ENCODE results near the gene OSBPL2.
A peak's percentile ranks its signal among the peaks of the same experiment; 100 is the strongest.

Gene OSBPL2

DNA sequence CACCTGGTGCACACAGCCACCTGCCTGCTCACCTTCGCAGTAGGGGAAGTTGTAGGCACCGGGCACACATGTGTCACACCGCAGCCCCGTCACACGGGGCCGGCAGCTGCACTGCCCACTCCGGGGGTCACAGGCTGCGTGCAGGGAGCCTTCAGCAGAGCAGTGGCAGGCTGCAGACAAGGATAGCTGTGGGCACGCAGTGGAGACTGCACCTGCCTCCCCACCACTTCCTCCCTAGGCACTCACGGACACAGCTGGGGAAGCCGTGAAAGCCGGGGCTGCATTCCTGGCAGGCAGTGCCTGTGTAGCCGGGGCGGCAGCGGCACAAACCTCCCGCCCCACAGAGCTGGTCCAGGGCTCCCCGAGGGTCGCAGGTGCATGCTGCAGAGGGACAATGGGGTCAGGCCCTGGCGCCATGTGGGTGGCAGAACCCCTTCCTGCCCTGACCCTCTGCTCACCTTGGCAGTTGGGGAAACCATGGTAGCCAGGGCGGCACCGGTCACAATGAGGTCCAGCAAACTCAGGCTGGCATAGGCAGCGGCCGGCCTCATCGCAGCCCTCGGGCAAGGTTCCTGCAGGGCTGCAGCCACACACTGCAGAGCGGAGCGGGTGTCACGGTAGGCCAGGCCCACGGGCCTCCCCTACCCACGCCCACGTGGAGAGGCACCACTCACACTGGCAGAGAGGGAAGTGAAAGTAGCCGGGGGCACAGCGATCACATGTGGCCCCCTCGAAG lies 99.4 kb downstream of the OSBPL2 start:
- no peak for DNase-seq (ENCODE audit: low spot score)
- ChIA-PET POLR2A (ENCODE audit: low non-redundant PET) (no interaction called here), CTCF (no interaction called here)
- TF ChIP-seq, protein P1, sequence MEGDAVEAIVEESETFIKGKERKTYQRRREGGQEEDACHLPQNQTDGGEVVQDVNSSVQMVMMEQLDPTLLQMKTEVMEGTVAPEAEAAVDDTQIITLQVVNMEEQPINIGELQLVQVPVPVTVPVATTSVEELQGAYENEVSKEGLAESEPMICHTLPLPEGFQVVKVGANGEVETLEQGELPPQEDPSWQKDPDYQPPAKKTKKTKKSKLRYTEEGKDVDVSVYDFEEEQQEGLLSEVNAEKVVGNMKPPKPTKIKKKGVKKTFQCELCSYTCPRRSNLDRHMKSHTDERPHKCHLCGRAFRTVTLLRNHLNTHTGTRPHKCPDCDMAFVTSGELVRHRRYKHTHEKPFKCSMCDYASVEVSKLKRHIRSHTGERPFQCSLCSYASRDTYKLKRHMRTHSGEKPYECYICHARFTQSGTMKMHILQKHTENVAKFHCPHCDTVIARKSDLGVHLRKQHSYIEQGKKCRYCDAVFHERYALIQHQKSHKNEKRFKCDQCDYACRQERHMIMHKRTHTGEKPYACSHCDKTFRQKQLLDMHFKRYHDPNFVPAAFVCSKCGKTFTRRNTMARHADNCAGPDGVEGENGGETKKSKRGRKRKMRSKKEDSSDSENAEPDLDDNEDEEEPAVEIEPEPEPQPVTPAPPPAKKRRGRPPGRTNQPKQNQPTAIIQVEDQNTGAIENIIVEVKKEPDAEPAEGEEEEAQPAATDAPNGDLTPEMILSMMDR (conservative IDR thresholded peaks at IDR 0.05; ENCODE audit: low read depth) = no peak
- H3K27ac ChIP-seq = peak overlapping the region; percentile 50

DNA sequence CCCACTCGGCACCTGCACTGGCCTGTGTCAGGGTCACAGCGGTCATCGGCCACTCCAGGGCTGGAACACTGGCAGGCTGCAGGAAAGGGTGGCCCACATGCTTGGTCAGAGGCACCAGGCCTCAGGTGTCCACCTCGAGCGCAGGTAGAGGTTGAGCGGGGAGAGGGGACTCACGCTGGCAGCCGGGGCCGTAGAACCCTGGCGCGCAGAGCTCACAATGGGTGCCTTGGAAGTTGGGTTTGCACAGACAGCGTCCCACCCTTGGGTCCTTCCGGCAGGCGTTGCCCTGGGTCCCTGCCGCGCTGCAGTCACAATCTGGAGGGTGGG lies 99.9 kb downstream of the OSBPL2 start:
- DNase-seq (ENCODE audit: low spot score) = no peak
- H3K27ac ChIP-seq = peak overlapping the region; percentile 50
- ChIA-PET POLR2A (ENCODE audit: low non-redundant PET) (no interaction called here), CTCF (no interaction called here)
- TF ChIP-seq, protein P1 (conservative IDR thresholded peaks at IDR 0.05; ENCODE audit: low read depth) = no peak

DNA sequence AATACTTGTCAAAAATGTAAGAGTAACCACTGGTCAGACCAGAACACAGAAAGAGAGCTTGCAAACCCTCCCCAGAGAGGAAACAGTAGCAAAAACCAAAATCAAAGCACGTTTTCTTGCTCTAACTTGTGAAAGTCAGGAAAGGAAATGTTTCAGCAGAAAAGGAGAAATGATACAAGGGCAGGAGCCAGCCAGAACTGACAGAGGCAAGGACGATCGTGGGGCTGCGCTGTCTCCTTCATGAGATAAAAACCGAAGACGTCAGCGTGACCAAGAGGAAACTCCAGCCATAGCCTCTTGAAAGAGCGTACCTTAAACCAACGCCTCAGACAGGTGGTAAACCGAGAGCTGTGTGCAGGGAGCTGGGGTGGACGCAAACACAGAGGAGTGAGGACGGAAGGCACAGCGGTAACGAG lies 101.3 kb downstream of the OSBPL2 start:
- ChIA-PET CTCF (interaction anchor here (0.6 to 1.0 kb wide), 5 partner anchors 9 to 399 kb away, joined by 3 to 4 read pairs (median 3); no protein-coding TSS in a partner anchor), POLR2A (ENCODE audit: low non-redundant PET) (interaction anchor here (0.7 kb wide), 1 partner anchor 43 kb away, joined by 6 read pairs; no protein-coding TSS in a partner anchor)

DNA sequence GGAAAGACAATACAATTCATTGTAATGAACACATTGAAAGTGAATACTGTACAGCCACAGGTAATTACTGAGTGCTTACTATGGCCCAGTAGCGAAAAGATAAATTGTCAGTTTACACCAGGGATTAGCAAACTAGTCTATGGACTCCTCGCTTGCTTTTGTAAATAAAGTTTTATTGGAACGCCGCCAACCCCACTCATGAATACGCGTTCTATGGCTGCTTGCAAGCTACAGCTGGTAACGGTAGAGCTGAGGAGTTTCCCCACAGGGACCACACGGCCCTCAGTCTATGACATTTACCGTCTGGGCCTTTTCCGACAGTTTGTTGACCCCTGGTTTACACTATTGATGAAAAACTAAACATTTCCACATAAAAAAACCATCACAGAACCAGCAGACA lies 104.6 kb downstream of the OSBPL2 start:
- ChIA-PET CTCF (no interaction called here), POLR2A (ENCODE audit: low non-redundant PET) (no interaction called here)
- H3K27ac ChIP-seq = peak overlapping the region; percentile 46
- TF ChIP-seq, protein P1 (conservative IDR thresholded peaks at IDR 0.05; ENCODE audit: low read depth) = no peak
- no peak for DNase-seq (ENCODE audit: low spot score)

More for the DNA sequence above, 101.3 kb downstream of the OSBPL2 start:
- TF ChIP-seq, protein P1 (conservative IDR thresholded peaks at IDR 0.05; ENCODE audit: low read depth) = no peak
- H3K27ac ChIP-seq = peak overlapping the region; percentile 61
- no peak for DNase-seq (ENCODE audit: low spot score)

DNA sequence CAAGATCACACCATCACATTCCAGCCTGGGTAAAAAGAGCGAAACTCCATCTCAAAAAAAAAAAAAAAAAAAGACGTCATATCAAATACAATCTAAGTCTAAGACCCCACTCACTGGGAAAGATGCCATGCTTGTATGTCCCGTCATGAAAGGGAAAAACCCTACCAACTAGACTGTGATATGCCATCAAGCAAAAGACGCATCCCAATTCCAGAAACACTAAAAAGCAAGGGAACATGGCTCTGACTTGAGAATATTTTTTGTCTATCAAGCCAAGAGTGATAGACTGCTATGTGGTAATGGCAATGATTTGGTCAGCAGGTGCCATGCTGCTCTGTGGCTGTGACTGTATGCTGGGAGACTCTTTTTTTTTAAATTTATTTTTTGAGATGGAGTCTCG lies 105.8 kb downstream of the OSBPL2 start:
- TF ChIP-seq, protein P1 (conservative IDR thresholded peaks at IDR 0.05; ENCODE audit: low read depth) = no peak
- ChIA-PET CTCF (interaction anchor here (0.6 to 1.5 kb wide), 2 partner anchors 8 to 14 kb away, joined by 3 read pairs; no protein-coding TSS in a partner anchor), POLR2A (ENCODE audit: low non-redundant PET) (interaction anchor here (0.6 kb wide), 1 partner anchor 355 kb away, joined by 3 read pairs; no protein-coding TSS in a partner anchor)
- peak overlapping the region; percentile 61 for H3K27ac ChIP-seq
- DNase-seq (ENCODE audit: low spot score) = no peak

DNA sequence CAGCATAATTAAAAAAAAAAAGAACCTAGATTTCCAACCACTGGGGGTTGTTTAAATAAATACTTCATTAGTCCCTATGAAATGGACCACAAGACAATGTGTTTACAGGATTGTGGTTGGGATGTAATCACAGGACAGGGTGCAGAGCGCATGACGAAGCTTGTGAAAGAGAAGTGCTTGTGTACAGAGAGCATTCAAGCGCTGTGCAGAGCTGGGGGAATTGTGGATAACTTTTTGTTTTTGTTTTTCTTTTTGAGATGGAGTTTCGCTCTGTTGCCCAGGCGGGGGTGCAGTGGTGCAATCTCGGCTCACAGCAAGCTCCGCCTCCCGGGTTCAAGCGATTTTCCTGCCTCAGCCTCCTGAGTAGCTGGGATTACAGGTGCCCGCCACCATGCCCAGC lies 106.5 kb downstream of the OSBPL2 start:
- ChIA-PET CTCF (interaction anchor here (1.5 kb wide), 1 partner anchor 14 kb away, joined by 3 read pairs; no protein-coding TSS in a partner anchor), POLR2A (ENCODE audit: low non-redundant PET) (no interaction called here)
- H3K27ac ChIP-seq = peak overlapping the region; percentile 61
- DNase-seq (ENCODE audit: low spot score) = no peak
- TF ChIP-seq, protein P1 (conservative IDR thresholded peaks at IDR 0.05; ENCODE audit: low read depth) = no peak
